ENCODE data around the gene MAPK10. TPM values are rescaled to one million over a fixed set of nuclear protein-coding genes. Genes with fewer than 3 reads are reported as not detected.
"Not testable (repeated sequence)": the region's sequence is repeated elsewhere in the genome, so short reads cannot be mapped to it uniquely, and the experiment has no call there.

The MAPK10 gene
- total and polyA plus RNA-seq, 2 donors (not counting 1 experiment from before 2014, with no cell fraction given) = 3.8 to 20.0 TPM

DNA sequence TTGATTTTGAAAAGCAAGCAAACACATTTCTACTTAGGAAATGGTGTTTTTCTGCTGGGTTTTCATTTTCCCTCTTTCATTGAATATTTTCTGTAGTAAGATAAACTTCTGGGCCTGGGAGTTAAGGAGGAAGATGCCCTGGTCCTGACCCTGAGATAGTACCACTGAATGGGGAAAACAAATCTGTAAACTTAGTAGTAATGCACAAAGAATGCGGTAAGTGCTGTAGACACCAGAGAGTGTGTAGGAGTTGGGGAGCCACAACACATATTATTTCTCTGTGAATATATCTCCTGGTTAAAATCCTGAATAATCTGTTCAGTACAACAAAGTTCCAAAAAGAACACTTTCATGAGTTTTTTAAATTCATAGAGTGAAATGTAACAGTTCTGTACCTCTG is 178.3 kb downstream of the MAPK10 start:
- no peaks in the 10 kb centered on the region for H3K27me3 ChIP-seq (ENCODE audit: control insufficient read depth, insufficient read depth, low read length)
- H3K27ac ChIP-seq (ENCODE audit: insufficient read depth, low read length) = no peak overlapping the region
- peak in 1 of 2 donors; percentile 77 for DNase-seq (ENCODE audit: low read depth in 2 of 2)
- no peaks in the 10 kb centered on the region for H3K4me1 ChIP-seq (ENCODE audit: control insufficient read depth, extremely low read depth, insufficient read depth, low read length)
- H3K9ac ChIP-seq (ENCODE audit: insufficient read depth, low read length) = no peak overlapping the region
- H3K4me2 ChIP-seq (ENCODE audit: extremely low read depth, insufficient read depth, low read length) = no peak overlapping the region
- H3K9me3 ChIP-seq (ENCODE audit: control insufficient read depth, insufficient read depth, low read depth, low read length) = no peaks in the 10 kb centered on the region
- no peaks in the 10 kb centered on the region for H3K79me2 ChIP-seq (ENCODE audit: control insufficient read depth, insufficient read depth, low read length)
- no peak for TF ChIP-seq EZH2 (IDR thresholded peaks at IDR 0.05; ENCODE audit: low read length, missing control alignments)
- TF ChIP-seq, protein P1, sequence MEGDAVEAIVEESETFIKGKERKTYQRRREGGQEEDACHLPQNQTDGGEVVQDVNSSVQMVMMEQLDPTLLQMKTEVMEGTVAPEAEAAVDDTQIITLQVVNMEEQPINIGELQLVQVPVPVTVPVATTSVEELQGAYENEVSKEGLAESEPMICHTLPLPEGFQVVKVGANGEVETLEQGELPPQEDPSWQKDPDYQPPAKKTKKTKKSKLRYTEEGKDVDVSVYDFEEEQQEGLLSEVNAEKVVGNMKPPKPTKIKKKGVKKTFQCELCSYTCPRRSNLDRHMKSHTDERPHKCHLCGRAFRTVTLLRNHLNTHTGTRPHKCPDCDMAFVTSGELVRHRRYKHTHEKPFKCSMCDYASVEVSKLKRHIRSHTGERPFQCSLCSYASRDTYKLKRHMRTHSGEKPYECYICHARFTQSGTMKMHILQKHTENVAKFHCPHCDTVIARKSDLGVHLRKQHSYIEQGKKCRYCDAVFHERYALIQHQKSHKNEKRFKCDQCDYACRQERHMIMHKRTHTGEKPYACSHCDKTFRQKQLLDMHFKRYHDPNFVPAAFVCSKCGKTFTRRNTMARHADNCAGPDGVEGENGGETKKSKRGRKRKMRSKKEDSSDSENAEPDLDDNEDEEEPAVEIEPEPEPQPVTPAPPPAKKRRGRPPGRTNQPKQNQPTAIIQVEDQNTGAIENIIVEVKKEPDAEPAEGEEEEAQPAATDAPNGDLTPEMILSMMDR (conservative IDR thresholded peaks at IDR 0.05 in 1 of 2, IDR thresholded peaks at IDR 0.05 in 1 of 2; ENCODE audit: low read depth in 1 of 2, low read length in 2 of 2) = no peak
- no peak overlapping the region for H3K4me3 ChIP-seq (replicated peaks in 1 of 4; ENCODE audit: control extremely low read depth in 1 of 4, insufficient read depth in 1 of 4, low read depth in 3 of 4, low read length in 4 of 4)
- H3K36me3 ChIP-seq (ENCODE audit: control insufficient read depth, insufficient read depth, low read length) = no peaks in the 10 kb centered on the region
- no peak overlapping the region for H2AFZ ChIP-seq (ENCODE audit: low read length)
- H4K20me1 ChIP-seq (ENCODE audit: control insufficient read depth, extremely low read depth, insufficient read depth, low read length) = no peaks in the 10 kb centered on the region

DNA sequence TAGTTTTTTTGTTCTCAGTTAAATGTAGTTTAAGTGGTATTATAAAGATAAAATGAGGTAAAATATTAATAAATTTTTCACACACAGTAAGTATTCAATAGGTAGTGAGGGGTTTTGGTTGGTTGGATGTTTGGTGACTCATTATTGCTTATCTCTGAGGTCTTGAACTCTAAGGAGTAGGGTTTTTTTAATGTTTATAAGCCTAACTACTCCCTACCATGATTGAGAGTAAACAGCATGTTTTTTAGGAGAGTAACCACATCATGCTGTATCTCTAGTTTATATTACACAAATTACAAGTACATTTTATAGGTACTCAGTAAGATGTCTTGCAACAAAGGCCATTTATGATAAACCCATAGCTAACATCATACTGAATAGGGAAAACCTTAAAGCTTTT is 181.6 kb downstream of the MAPK10 start:
- H3K79me2 ChIP-seq (ENCODE audit: control insufficient read depth, insufficient read depth, low read length) = no peaks in the 10 kb centered on the region
- H2AFZ ChIP-seq (ENCODE audit: low read length) = no peak overlapping the region
- no peak overlapping the region for H3K9ac ChIP-seq (ENCODE audit: insufficient read depth, low read length)
- H3K9me3 ChIP-seq (ENCODE audit: control insufficient read depth, insufficient read depth, low read depth, low read length) = no peaks in the 10 kb centered on the region
- no peaks in the 10 kb centered on the region for H4K20me1 ChIP-seq (ENCODE audit: control insufficient read depth, extremely low read depth, insufficient read depth, low read length)
- no peaks in the 10 kb centered on the region for H3K27me3 ChIP-seq (ENCODE audit: control insufficient read depth, insufficient read depth, low read length)
- DNase-seq (ENCODE audit: low read depth in 2 of 2) = peak in 1 of 2 donors; percentile 18
- H3K27ac ChIP-seq (ENCODE audit: insufficient read depth, low read length) = no peak overlapping the region
- H3K4me2 ChIP-seq (ENCODE audit: extremely low read depth, insufficient read depth, low read length) = no peak overlapping the region
- no peaks in the 10 kb centered on the region for H3K36me3 ChIP-seq (ENCODE audit: control insufficient read depth, insufficient read depth, low read length)
- H3K4me3 ChIP-seq (replicated peaks in 1 of 4; ENCODE audit: control extremely low read depth in 1 of 4, insufficient read depth in 1 of 4, low read depth in 3 of 4, low read length in 4 of 4) = no peak overlapping the region
- no peak for TF ChIP-seq EZH2 (IDR thresholded peaks at IDR 0.05; ENCODE audit: low read length, missing control alignments)
- TF ChIP-seq, protein P1 (conservative IDR thresholded peaks at IDR 0.05 in 1 of 2, IDR thresholded peaks at IDR 0.05 in 1 of 2; ENCODE audit: low read depth in 1 of 2, low read length in 2 of 2) = no peak
- no peaks in the 10 kb centered on the region for H3K4me1 ChIP-seq (ENCODE audit: control insufficient read depth, extremely low read depth, insufficient read depth, low read length)

DNA sequence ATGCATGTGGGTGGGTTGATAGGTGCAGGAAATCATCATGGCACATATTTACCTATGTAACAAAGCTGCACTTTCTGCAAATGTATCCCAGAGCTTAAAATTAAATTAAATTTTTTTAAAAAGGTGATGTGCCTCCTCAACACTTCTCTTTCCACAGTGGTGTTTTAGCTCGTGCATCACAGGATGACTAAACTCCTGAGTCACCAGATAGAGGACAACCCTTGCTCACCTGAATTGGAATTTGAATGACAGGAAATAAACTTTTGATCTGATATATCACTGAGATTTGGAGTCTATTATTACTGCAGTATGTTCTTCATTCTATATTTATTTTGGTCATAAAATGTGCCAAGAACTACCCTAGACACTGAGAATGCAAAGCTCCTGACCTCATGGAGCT is 185.3 kb downstream of the MAPK10 start:
- Histone ChIP-seq H3K4me2 (ENCODE audit: extremely low read depth, insufficient read depth, low read length) (no peak overlapping the region), H3K79me2 (ENCODE audit: control insufficient read depth, insufficient read depth, low read length) (no peaks in the 10 kb centered on the region), H3K27me3 (ENCODE audit: control insufficient read depth, insufficient read depth, low read length) (no peaks in the 10 kb centered on the region), H4K20me1 (ENCODE audit: control insufficient read depth, extremely low read depth, insufficient read depth, low read length) (no peaks in the 10 kb centered on the region), H2AFZ (ENCODE audit: low read length) (no peak overlapping the region), H3K4me3 (replicated peaks in 1 of 4; ENCODE audit: control extremely low read depth in 1 of 4, insufficient read depth in 1 of 4, low read depth in 3 of 4, low read length in 4 of 4) (no peak overlapping the region), H3K4me1 (ENCODE audit: control insufficient read depth, extremely low read depth, insufficient read depth, low read length) (no peaks in the 10 kb centered on the region), H3K9me3 (ENCODE audit: control insufficient read depth, insufficient read depth, low read depth, low read length) (no peaks in the 10 kb centered on the region), H3K27ac (ENCODE audit: insufficient read depth, low read length) (no peak overlapping the region), H3K36me3 (ENCODE audit: control insufficient read depth, insufficient read depth, low read length) (no peaks in the 10 kb centered on the region), H3K9ac (ENCODE audit: insufficient read depth, low read length) (no peak overlapping the region)
- no peak for DNase-seq (ENCODE audit: low read depth in 2 of 2)
- no peak for TF ChIP-seq EZH2 (IDR thresholded peaks at IDR 0.05; ENCODE audit: low read length, missing control alignments)
- TF ChIP-seq, protein P1 (conservative IDR thresholded peaks at IDR 0.05 in 1 of 2, IDR thresholded peaks at IDR 0.05 in 1 of 2; ENCODE audit: low read depth in 1 of 2, low read length in 2 of 2) = no peak

DNA sequence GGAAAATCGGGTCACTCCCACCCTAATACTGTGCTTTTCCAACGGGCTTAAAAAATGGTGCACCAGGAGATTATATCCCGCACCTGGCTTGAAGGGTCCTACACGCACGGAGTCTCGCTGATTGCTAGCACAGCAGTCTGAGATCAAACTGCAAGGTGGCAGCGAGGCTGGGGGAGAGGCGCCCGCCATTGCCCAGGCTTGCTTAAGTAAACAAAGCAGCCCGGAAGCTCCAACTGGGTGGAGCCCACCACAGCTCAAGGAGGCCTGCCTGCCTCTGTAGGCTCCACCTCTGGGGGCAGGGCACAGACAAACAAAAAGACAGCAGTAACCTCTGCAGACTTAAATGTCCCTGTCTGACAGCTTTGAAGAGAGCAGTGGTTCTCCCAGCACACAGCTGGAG is 191.5 kb downstream of the MAPK10 start:
- not testable (repeated sequence) for H3K9ac ChIP-seq (ENCODE audit: insufficient read depth, low read length); DNase-seq (ENCODE audit: low read depth in 2 of 2); H3K36me3 ChIP-seq (ENCODE audit: control insufficient read depth, insufficient read depth, low read length); H3K4me3 ChIP-seq (replicated peaks in 1 of 4; ENCODE audit: control extremely low read depth in 1 of 4, insufficient read depth in 1 of 4, low read depth in 3 of 4, low read length in 4 of 4); H3K4me1 ChIP-seq (ENCODE audit: control insufficient read depth, extremely low read depth, insufficient read depth, low read length); H3K27ac ChIP-seq (ENCODE audit: insufficient read depth, low read length); H3K27me3 ChIP-seq (ENCODE audit: control insufficient read depth, insufficient read depth, low read length); H3K4me2 ChIP-seq (ENCODE audit: extremely low read depth, insufficient read depth, low read length); H4K20me1 ChIP-seq (ENCODE audit: control insufficient read depth, extremely low read depth, insufficient read depth, low read length); H3K79me2 ChIP-seq (ENCODE audit: control insufficient read depth, insufficient read depth, low read length); H3K9me3 ChIP-seq (ENCODE audit: control insufficient read depth, insufficient read depth, low read depth, low read length); H2AFZ ChIP-seq (ENCODE audit: low read length)

Data from fibroblast of lung (primary cell).